Esophagus muscularis mucosa (tissue), 4 donors: ENCODE data around the gene PAPOLG. TPM values are rescaled to one million over a fixed set of nuclear protein-coding genes. Genes with fewer than 3 reads are reported as not detected.
"Not testable (repeated sequence)": the region's sequence is repeated elsewhere in the genome, so short reads cannot be mapped to it uniquely, and the experiment has no call there.

ENCODE experiments used
- DNase-seq: peaks from one replicate; pipeline ENCODE4 v3.0.0-alpha.2; 2017; ENCODE audit errors: extremely low spot score
- H3K27ac ChIP-seq, 4 donors: fragments of 200-600 bp; sonication (generic); replicated peaks in 1 of 4; 1 replicate in 3 of 4; 2 replicates in 1 of 4; pipeline ENCODE4 v1.5.1; 2016 to 2019; ENCODE audit warnings: mild to moderate bottlenecking in 1 of 4
- H3K27me3 ChIP-seq, 4 donors: fragments of 200-600 bp; sonication (generic); one replicate each; pipeline versions ENCODE4 v1.5.1 to v1.6.0; 2016 to 2019
- H3K36me3 ChIP-seq, 4 donors: fragments of 200-600 bp; sonication (generic); one replicate each; pipeline ENCODE4 v1.5.1; 2016 to 2019
- H3K4me1 ChIP-seq, 4 donors: fragments of 200-600 bp; sonication (generic); one replicate each; pipeline ENCODE4 v1.5.1; 2016 to 2019
- H3K4me3 ChIP-seq, 4 donors: fragments of 200-600 bp; sonication (generic); 1 replicate in 2 of 4; 2 replicates in 2 of 4; pipeline ENCODE4 v1.5.1; 2016 to 2019; ENCODE audit warnings: mild to moderate bottlenecking in 4 of 4, moderate library complexity in 1 of 4
- H3K9me3 ChIP-seq, 4 donors: fragments of 200-600 bp; sonication (generic); 1 replicate in 3 of 4; 2 replicates in 1 of 4; pipeline ENCODE4 v1.5.1; 2016 to 2019
- EP300 ChIP-seq: sonication (generic); formaldehyde crosslinking; IDR thresholded peaks from one replicate; pipeline ENCODE4 v1.6.1; 2017; ENCODE audit warnings: antibody characterized with exemption
- POLR2A ChIP-seq: fragments of 450-650 bp; IDR thresholded peaks from one replicate; pipeline ENCODE4 v1.6.1; 2017; ENCODE audit warnings: antibody characterized with exemption, moderate library complexity, mild to moderate bottlenecking, low read depth
- POLR2AphosphoS5 ChIP-seq, 2 donors: sonication (generic); formaldehyde crosslinking; IDR thresholded peaks; one replicate each; pipeline ENCODE4 v1.6.1; 2017; ENCODE audit warnings: antibody characterized with exemption in 2 of 2
- WGBS: methylation state at CpG from one replicate; pipeline ENCODE4 v1.1.5; 2018; 5-methylcytosine and 5-hydroxymethylcytosine counted together
- intact Hi-C: fragments of 100-400 bp; cut with DNase I; formaldehyde crosslinking; loops from one replicate; pipeline ENCODE4 v1.15.1; 2023
- total RNA-seq, 4 donors: library from RNA; depleted of rRNA; stranded (reverse); fragments of >200 nt; gene quantifications; one replicate each; pipeline versions ENCODE4 v1.1.0 to v1.2.1, GENCODE V29; 2016
- TF ChIP-seq, protein P1 (sequence below), 3 experiments: fragments of 200-600 bp in 2 of 3; fragments of 450-650 bp in 1 of 3; sonication (generic) in 2 of 3; IDR thresholded peaks; one replicate each; pipeline ENCODE4 v1.5.1; 2017 to 2019; ENCODE audit warnings: antibody characterized with exemption in 3 of 3, mild to moderate bottlenecking in 2 of 3, moderate library complexity in 1 of 3

PAPOLG gene
- total RNA-seq, 4 donors from 2014 or later: 11.9 to 16.0 (median 13.9) TPM

GRCh38 chr2:60806988-60807681, 51.1 kb downstream of the PAPOLG start:
- intact Hi-C loops: no loop called here

DNA sequence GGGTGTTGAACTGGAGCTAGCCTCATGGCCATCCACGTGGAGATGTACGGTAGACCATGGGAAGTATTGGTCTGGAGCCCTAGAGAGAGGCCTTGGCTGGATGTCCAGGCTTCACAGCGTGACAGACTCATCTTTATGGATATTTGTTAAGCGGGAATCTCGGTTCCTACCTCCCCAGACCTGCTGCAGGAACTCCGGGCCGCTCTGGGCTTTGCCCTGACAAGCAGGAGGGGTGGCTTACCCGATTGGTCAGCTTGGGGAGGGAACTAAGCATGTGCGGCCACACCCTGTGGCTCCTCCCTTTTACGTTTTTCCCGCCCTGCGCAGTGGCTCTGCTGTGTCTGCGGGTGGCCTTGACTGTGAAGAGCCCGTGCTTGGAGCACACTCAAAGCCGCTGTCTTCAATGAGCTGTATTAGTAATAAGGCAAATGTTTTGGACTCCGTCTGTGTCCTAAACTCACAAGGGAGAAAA, 52.3 kb downstream of the PAPOLG start:
- Histone ChIP-seq H3K9me3 (no peaks in the 10 kb centered on the region), H3K36me3 (peaks cover 0 to 7% (median 0%) of the 10 kb centered on the region in 4 donors), H3K4me1 (no peaks in the 10 kb centered on the region), H3K4me3 (no peak overlapping the region), H3K27ac (no peak overlapping the region), H3K27me3 (no peaks in the 10 kb centered on the region)
- intact Hi-C loops: no loop called here
- peak; percentile 74 for DNase-seq
- TF ChIP-seq, protein P1, sequence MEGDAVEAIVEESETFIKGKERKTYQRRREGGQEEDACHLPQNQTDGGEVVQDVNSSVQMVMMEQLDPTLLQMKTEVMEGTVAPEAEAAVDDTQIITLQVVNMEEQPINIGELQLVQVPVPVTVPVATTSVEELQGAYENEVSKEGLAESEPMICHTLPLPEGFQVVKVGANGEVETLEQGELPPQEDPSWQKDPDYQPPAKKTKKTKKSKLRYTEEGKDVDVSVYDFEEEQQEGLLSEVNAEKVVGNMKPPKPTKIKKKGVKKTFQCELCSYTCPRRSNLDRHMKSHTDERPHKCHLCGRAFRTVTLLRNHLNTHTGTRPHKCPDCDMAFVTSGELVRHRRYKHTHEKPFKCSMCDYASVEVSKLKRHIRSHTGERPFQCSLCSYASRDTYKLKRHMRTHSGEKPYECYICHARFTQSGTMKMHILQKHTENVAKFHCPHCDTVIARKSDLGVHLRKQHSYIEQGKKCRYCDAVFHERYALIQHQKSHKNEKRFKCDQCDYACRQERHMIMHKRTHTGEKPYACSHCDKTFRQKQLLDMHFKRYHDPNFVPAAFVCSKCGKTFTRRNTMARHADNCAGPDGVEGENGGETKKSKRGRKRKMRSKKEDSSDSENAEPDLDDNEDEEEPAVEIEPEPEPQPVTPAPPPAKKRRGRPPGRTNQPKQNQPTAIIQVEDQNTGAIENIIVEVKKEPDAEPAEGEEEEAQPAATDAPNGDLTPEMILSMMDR (IDR thresholded peaks at IDR 0.05): no peak
- TF ChIP-seq POLR2AphosphoS5 (IDR thresholded peaks at IDR 0.05) (no peak), EP300 (no peak), POLR2A (no peak)
- 78% methylated on average over 12 of the region's 16 CpGs for WGBS

More at GRCh38 chr2:60806988-60807681, 51.1 kb downstream of the PAPOLG start:
- H3K36me3 ChIP-seq: peaks cover 0 to 19% (median 8%) of the 10 kb centered on the region in 4 donors
- no peak overlapping the region for H3K4me3 ChIP-seq
- no peak for TF ChIP-seq POLR2AphosphoS5 (IDR thresholded peaks at IDR 0.05)
- no peak for TF ChIP-seq POLR2A
- TF ChIP-seq EP300: no peak
- TF ChIP-seq, protein P1 (IDR thresholded peaks at IDR 0.05): no peak
- DNase-seq: peak; percentile 66
- H3K27ac ChIP-seq: no peak overlapping the region
- 66% methylated on average over 6 of the region's 6 CpGs for WGBS
- no peaks in the 10 kb centered on the region for H3K4me1 ChIP-seq
- no peaks in the 10 kb centered on the region for H3K27me3 ChIP-seq
- H3K9me3 ChIP-seq: no peaks in the 10 kb centered on the region

GRCh38 chr2:60811491-60812375, 55.7 kb downstream of the PAPOLG start:
- Histone ChIP-seq H3K4me1 (no peaks in the 10 kb centered on the region), H3K27me3 (no peaks in the 10 kb centered on the region), H3K36me3 (no peaks in the 10 kb centered on the region), H3K4me3 (no peak overlapping the region), H3K27ac (no peak overlapping the region), H3K9me3 (no peaks in the 10 kb centered on the region)
- DNase-seq: no peak
- TF ChIP-seq, protein P1 (IDR thresholded peaks at IDR 0.05): no peak
- TF ChIP-seq POLR2A: no peak
- TF ChIP-seq EP300: no peak
- no peak for TF ChIP-seq POLR2AphosphoS5 (IDR thresholded peaks at IDR 0.05)
- intact Hi-C loops: no loop called here
- 90% methylated on average over 14 of the region's 14 CpGs for WGBS

- H3K27ac ChIP-seq, H3K36me3 ChIP-seq, H3K4me3 ChIP-seq, DNase-seq, H3K27me3 ChIP-seq, H3K4me1 ChIP-seq, H3K9me3 ChIP-seq, intact Hi-C loops: not testable (repeated sequence)
- WGBS: 90% methylated on average over 9 of the region's 9 CpGs
These were observed 61.1 kb downstream of the PAPOLG start for GRCh38 chr2:60817191-60817590.

DNA sequence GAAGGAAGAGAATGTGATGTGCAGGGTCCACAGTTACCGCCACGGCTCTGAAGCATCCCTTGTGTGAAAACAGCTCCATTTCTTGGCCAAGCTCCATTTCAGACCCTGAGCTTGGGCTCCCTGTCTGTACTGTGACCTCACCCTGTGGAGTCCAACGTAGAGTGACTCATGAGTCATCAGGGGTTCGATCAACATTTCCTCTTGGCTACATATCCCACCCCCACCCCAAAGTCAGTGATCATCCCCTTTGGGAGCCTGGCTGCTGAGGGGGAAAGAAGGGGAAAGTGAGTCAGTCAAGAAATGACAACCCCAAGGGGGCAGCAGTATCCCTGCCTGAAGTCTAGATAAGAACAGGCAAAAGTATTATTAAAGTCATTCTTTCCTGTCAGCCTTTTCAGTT, 62.2 kb downstream of the PAPOLG start:
- Histone ChIP-seq H3K4me1 (no peaks in the 10 kb centered on the region), H3K27ac (no peak overlapping the region), H3K9me3 (no peaks in the 10 kb centered on the region), H3K36me3 (no peaks in the 10 kb centered on the region), H3K4me3 (no peak overlapping the region), H3K27me3 (no peaks in the 10 kb centered on the region)
- 54% methylated on average over 4 of the region's 4 CpGs for WGBS
- no peak for DNase-seq
- intact Hi-C loops: no loop called here
- TF ChIP-seq POLR2A: no peak
- no peak for TF ChIP-seq POLR2AphosphoS5 (IDR thresholded peaks at IDR 0.05)
- TF ChIP-seq, protein P1 (IDR thresholded peaks at IDR 0.05): no peak
- no peak for TF ChIP-seq EP300
